GM12874 (cell line): ENCODE data around the gene PDE2A.

Experiments
- TF ChIP-seq, protein P1 (sequence below): IDR thresholded peaks from 2 replicates; pipeline ENCODE4 v1.5.1; 2011; ENCODE audit warnings: low read depth, mild to moderate bottlenecking, control low read depth, low read length, moderate library complexity; ENCODE audit not compliant: insufficient read depth

The PDE2A gene

DNA sequence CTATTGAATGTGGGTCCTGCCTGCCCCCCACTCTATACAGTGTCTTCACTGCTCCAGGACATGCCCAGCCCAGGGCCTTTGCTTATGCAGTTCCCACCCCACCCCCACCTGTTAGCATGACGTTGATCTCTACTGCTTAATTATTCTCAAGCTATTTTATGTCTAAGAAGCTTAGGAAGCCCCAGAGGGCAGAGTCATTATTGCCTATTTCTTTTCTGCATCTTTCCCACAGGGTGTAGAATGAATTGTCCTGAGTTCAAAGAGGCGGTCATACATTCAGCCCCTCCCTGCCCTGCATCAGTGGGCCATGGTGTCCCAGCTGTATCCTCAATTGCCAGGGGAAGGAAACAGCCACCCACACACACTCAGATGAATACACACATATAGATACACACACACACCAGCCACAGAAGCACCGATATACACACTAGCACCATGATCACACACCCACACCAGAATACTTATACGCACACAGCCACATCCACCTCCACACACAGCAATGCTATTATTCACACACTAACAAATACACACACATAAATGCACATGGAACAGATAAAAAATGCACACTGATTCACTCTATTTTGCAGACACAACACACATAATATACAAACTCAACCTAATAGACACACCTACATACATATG lies 1.5 kb downstream of the PDE2A start:
- TF ChIP-seq, protein P1, sequence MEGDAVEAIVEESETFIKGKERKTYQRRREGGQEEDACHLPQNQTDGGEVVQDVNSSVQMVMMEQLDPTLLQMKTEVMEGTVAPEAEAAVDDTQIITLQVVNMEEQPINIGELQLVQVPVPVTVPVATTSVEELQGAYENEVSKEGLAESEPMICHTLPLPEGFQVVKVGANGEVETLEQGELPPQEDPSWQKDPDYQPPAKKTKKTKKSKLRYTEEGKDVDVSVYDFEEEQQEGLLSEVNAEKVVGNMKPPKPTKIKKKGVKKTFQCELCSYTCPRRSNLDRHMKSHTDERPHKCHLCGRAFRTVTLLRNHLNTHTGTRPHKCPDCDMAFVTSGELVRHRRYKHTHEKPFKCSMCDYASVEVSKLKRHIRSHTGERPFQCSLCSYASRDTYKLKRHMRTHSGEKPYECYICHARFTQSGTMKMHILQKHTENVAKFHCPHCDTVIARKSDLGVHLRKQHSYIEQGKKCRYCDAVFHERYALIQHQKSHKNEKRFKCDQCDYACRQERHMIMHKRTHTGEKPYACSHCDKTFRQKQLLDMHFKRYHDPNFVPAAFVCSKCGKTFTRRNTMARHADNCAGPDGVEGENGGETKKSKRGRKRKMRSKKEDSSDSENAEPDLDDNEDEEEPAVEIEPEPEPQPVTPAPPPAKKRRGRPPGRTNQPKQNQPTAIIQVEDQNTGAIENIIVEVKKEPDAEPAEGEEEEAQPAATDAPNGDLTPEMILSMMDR = no peak

DNA sequence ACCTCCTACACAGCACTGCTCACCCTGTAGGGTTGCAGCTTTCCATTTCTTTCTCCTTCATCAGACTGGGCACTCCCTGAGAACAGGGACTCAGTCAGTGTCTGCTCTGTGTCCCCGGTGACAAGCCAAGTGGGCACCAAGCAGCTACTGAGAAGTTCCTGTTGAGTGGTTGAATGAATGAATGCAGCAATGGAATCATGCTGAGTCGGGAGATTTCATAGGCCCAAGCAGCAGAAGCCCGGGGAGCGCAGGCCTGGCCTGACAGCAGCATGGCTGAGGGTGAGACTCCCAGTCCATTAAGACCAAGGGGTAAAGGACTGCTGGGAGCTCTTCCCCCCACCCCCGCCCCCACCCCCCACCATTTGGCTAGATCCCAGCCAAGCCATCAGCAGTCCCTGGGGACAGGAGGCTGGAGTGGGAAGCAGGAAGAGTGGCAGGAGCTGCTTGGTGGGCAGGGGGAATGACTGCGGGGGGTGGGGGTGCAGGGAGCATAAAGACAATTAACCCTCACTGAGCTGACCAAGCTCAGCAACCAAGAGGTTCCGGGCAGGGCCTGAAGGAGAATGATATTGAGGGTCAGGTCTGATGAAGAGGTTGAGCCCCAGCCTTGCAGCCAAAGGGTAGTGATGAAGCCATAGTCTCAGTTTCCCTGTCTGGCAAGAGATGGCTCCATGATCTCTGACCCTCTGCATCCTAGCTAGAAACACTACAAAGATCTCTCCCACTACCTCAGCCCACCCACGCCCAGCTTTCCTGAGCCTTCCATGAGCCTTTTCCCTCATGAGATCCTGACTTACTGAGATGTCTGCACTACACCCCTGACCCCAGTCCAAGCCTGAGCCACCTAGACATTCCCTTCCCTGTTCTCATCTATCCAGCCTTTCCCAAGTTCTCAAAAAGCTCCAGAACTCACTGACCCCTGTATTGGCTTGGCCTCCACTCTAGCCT lies 2.8 kb downstream of the PDE2A start:
- TF ChIP-seq, protein P1 = no peak

DNA sequence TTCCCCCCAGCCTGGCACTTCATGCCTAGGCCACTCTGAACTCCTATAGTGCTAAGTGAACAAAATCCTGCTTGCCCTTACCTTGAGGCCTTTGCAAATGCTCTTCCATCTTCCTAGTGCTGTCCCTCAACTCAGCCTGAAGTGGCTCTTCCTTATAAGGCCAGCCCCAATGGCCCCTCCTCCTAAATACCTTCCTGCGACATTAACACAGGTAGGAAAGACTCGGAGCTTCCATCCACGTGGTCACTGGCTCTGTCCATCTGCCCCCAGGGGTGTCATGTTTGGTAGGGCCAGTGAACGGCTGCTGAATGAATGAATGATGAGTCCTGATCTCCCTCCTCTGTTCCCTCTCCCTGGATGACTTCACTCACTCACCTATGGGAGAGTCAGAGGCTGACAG lies 4.2 kb downstream of the PDE2A start:
- TF ChIP-seq, protein P1 = no peak

DNA sequence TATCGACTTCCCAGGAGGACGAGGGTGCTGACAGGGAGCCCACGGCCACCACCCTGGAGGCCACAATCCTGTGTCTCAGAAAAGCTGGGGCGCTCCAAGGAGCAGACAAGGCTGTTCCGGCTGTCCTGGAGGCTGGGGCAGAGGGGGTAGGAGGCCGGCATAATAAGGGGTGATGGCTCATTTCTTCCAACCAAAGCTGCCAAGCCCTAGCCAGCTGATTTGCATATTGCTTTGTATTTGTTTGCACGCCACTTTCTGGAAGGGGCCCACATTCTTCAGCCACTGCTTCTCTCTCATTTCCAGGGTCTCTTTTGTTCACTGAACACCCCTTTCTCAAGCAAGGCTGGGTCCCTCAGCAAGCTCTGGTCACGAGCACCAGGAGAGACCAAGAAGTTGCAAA lies 4.7 kb downstream of the PDE2A start:
- TF ChIP-seq, protein P1 = no peak

DNA sequence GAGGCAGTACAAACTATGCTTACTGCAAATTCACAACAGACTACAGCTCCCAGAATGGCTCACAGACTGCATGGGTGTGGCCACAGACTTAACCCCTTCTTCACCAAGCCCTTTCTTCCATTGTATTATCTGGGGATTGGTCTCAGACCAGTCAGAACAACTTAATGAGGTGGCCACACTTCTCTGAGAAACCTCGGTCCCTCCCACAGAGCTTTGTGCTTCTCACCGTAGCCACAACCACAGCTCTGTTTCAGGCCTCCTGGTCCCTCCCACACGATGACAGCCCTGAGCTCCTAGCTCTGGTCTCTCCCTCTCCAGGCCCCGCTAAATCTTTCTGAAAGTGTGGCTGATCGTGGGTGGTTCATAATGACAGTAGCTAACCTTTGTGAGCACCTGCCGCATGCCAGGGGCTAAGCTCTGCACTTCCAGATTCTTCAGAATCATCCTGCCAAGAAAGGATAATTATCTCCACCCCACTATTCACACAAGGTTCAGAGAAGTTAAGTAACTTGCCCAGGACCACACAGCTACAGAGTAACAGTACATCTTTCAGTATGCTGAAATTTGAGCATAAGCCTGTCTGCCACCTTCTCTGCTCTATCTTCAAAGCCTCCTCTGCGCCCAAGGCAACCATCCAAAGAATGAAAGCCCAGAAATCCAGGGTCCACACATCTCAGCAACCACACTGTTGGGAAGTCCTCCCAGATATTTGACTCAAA lies 5.4 kb downstream of the PDE2A start:
- TF ChIP-seq, protein P1 = no peak

DNA sequence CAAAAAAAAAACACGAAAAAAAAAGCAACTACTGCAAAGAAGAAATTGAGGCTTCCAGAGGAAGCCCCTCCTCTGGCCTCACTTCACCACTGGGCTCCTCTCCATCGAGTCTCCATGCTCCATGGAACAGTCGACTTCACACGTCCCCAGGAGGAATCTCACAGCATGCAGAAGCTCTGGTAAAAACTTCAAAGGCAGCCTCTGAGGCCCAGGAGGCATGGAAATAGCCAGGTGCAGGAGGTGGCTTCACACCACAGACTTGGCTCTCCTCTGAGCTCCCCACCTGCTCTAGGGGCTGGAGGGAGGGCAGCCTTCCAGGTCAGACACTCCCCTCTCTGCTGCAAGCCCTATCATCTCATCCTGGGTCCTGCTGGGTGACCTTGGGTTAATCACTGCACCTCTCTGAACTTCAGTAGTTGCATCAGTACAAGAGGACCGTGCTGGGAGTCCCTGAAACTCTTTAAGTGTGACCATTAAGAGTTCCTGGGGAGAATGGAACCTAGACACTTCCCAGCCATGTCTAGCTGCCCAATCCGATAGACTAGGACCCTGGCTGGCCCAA lies 8.2 kb downstream of the PDE2A start:
- TF ChIP-seq, protein P1 = no peak

DNA sequence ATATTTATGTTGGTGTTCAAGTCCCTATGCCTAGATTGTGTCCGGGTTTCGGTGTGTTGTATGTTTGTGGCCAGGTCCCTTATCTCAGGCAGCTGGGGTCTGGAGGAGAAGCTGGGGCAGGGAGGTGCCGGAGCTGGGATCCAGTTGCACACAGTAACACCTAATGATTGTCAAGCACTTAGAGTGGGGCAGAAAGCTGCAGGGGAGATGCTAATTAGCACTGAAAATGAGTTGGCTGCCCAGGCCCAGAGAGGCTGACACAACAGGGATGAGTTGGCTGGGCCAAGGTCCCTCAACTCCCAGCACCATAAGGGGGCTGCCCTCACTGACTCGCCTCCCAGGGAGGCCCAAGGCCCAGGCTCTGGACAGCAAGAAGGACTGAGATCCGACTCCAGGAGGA lies 12.2 kb downstream of the PDE2A start:
- TF ChIP-seq, protein P1 = no peak
